BJ (cell line): ENCODE data around the gene HIPK2. TPM values are rescaled to one million over a fixed set of nuclear protein-coding genes. Genes with fewer than 3 reads are reported as not detected.

Experiments used
- CTCF ChIA-PET: fragments of 350-600 bp; formaldehyde crosslinking; extraction: SDS; loops from one replicate; lab custom pipeline; 2021; ENCODE audit warnings: antibody characterized with exemption, inconsistent platforms; lab: Yijun Ruan, JAX
- POLR2A ChIA-PET: fragments of 300-600 bp; sonication (Branson Sonifier 250); formaldehyde crosslinking; extraction: SDS; loops from one replicate; lab custom pipeline; 2021; ENCODE audit warnings: antibody characterized with exemption; lab: Charles Lee
- DNase-seq: peaks from one replicate; pipeline ENCODE4 v3.0.0-alpha.2; 2011; ENCODE audit warnings: low read depth
- H3K27me3 ChIP-seq: 2 replicates; pipeline ENCODE4 v1.6.0; 2011; ENCODE audit warnings: low read length; ENCODE audit not compliant: control insufficient read depth, insufficient read depth
- H3K36me3 ChIP-seq: 2 replicates; pipeline ENCODE4 v1.5.1; 2011; ENCODE audit warnings: low read length; ENCODE audit not compliant: control insufficient read depth, insufficient read depth
- H3K4me3 ChIP-seq: 2 replicates; pipeline ENCODE4 v1.5.1; 2011; ENCODE audit warnings: low read depth, mild to moderate bottlenecking, control low read depth, low read length
- polyA plus RNA-seq: library from polyadenylated mRNA; depleted of rRNA; stranded (reverse); fragments of >200 nt; gene quantifications from 2 replicates; pipeline ENCODE4 v1.2.3, GENCODE V29; 2011
- TF ChIP-seq, protein P1 (sequence below): IDR thresholded peaks from 2 replicates; pipeline ENCODE4 v1.5.1; 2011; ENCODE audit warnings: low read depth, mild to moderate bottlenecking, control low read depth, inconsistent platforms, low read length, moderate library complexity; ENCODE audit not compliant: insufficient read depth

The HIPK2 gene
- polyA plus RNA-seq, 1 experiment = 3.6 TPM

- ChIA-PET CTCF (interaction anchor here (0.6 kb wide), 1 partner anchor 1812 kb away, joined by 3 read pairs; no protein-coding TSS in a partner anchor), POLR2A (no interaction called here)
- no peaks in the 10 kb centered on the region for H3K36me3 ChIP-seq
- H3K4me3 ChIP-seq = no peak overlapping the region
- no peaks in the 10 kb centered on the region for H3K27me3 ChIP-seq
- DNase-seq = no peak
- TF ChIP-seq, protein P1, sequence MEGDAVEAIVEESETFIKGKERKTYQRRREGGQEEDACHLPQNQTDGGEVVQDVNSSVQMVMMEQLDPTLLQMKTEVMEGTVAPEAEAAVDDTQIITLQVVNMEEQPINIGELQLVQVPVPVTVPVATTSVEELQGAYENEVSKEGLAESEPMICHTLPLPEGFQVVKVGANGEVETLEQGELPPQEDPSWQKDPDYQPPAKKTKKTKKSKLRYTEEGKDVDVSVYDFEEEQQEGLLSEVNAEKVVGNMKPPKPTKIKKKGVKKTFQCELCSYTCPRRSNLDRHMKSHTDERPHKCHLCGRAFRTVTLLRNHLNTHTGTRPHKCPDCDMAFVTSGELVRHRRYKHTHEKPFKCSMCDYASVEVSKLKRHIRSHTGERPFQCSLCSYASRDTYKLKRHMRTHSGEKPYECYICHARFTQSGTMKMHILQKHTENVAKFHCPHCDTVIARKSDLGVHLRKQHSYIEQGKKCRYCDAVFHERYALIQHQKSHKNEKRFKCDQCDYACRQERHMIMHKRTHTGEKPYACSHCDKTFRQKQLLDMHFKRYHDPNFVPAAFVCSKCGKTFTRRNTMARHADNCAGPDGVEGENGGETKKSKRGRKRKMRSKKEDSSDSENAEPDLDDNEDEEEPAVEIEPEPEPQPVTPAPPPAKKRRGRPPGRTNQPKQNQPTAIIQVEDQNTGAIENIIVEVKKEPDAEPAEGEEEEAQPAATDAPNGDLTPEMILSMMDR = no peak
Observed at GRCh38 chr7:139733751-139734150, 44.0 kb downstream of the HIPK2 start.

DNA sequence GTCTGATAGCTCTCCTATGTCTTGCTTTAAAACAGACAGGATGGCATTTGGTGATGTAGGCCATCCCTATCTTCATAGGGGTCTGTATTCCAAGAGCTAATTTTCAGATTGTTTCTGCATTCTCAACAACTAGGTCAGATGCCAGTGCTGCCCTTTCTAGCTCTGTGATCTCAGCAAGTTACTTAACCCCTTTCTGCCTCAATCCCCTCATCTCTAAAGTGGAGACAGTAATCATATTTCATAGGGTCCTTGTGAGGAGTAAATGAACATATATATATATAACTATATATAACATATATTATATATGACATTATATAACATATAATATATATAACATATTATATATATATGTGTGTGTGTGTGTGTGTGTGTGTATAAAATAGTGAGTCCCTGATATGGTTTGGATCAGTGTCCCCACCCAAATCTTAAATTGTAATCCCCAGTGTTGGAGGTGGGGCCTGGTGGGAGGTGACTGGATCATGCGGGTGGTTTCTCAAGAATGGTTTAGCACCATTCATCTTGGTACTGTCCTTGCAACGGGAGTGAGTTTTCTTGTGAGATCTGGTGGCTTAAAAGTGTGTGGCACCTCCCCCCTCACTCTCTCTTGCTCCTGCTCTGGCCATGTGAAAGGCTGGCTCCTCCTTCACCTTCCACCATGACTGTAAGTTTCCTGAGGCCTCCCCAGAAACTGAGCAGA, 45.2 kb downstream of the HIPK2 start:
- TF ChIP-seq, protein P1 = no peak
- ChIA-PET POLR2A (interaction anchor here (0.5 kb wide), 1 partner anchor 41 kb away, joined by 6 read pairs; no protein-coding TSS in a partner anchor), CTCF (interaction anchor here (0.7 to 1.0 kb wide), 3 partner anchors 10 to 443 kb away, joined by 3 read pairs; no protein-coding TSS in a partner anchor)
- DNase-seq = no peak
- no peaks in the 10 kb centered on the region for H3K36me3 ChIP-seq
- no peak overlapping the region for H3K4me3 ChIP-seq
- no peaks in the 10 kb centered on the region for H3K27me3 ChIP-seq

DNA sequence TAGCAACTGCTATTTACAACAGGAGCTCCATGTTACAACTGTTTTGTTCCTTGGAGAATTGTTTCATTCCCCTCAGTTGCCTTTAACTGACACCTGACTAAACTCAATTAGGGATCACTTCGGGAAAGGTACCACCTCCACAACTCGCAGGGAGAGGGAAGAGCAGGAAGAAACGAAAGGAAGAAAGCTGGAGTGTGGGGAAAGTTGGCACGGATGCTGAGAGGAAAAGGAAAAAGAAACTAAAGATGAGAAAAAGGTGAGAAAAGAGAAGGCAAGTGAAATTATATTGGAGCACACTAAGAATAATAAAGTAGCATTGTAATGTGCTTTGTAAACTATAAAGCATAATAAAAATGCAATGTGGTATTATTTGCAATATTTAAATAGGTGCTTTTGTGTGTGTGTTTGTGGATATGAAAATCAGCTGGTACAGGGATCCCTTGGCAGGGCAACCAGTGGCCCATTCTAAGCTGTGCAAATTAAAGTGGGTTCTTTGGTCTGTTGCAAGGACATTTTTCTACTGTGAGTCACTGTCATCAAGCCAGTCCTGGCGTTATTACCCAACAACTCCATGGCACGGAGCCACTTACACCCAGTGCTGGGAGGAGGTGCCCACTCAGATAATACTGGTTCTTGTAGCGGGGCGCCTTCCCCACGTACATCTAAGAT, 45.9 kb downstream of the HIPK2 start:
- ChIA-PET POLR2A (interaction anchor here (0.5 kb wide), 1 partner anchor 41 kb away, joined by 6 read pairs; no protein-coding TSS in a partner anchor), CTCF (interaction anchor here (0.7 to 1.0 kb wide), 4 partner anchors 9 to 444 kb away, joined by 3 read pairs; no protein-coding TSS in a partner anchor)
- no peak overlapping the region for H3K4me3 ChIP-seq
- DNase-seq = no peak
- H3K36me3 ChIP-seq = no peaks in the 10 kb centered on the region
- no peaks in the 10 kb centered on the region for H3K27me3 ChIP-seq
- TF ChIP-seq, protein P1 = no peak

DNA sequence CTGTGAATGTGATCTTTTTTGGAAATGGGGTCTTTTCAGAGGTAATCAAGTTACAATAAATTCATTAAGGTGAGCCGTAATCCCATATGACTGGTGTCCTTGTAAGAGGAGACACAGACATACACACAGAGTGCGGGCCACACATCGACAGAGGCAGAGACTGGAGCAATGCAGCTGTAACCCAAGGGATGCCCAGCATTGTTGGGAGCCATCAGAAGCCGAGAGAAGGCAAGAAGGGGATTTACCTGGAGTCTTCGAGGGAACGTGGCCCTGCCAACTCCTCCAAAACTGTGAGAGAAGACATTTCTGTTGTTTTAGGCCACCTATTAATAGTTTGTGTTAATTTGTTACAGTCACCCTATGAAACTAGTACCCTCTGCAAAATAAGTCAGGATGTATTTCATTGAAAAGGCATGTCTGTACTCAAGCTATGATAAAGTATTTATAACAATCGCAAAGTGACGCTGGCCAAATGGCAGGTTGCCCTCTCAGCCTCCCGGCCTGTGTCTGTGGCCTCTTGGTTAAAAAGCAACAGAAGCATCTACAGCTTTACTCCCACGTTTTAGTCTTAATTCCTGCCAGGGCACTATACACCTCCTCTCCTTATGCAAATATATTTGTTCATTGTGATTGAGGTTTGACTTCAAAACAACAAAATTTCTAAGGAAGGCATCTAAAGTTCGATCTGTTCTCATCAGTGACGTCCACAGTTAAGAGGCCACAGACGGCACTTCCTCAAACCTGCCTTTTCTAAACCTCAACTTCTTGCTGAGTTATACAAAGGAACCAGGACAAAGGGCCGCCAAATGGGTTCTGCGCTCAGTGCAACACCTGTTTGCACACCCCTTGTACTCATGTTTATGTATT, 46.8 kb downstream of the HIPK2 start:
- Histone ChIP-seq H3K36me3 (no peaks in the 10 kb centered on the region), H3K27me3 (no peaks in the 10 kb centered on the region), H3K4me3 (no peak overlapping the region)
- no peak for DNase-seq
- ChIA-PET POLR2A (no interaction called here), CTCF (interaction anchor here (0.8 kb wide), 1 partner anchor 270 kb away, joined by 3 read pairs; no protein-coding TSS in a partner anchor)
- TF ChIP-seq, protein P1 = no peak
